ENCODE measurements around the gene ZDHHC13.
A peak's percentile ranks its signal among the peaks of the same experiment; 100 is the strongest.

Gene ZDHHC13

GRCh38 chr11:19116276-19116970 lies 545 bp upstream of the ZDHHC13 start:
- no CpG with 5 or more reads among the region's 16 CpGs for WGBS (ENCODE audit: extremely low coverage, insufficient coverage, insufficient read length)
- H2BK5ac ChIP-seq (ENCODE audit: low read depth, low read length, poor library complexity) = no peak overlapping the region

GRCh38 chr11:19117760-19118097 lies 761 bp downstream of the ZDHHC13 start:
- H4K91ac ChIP-seq (ENCODE audit: low read depth, low read length) = peak overlapping the region; percentile 87
- no CpG with 5 or more reads among the region's 7 CpGs for WGBS (ENCODE audit: extremely low coverage, insufficient coverage, insufficient read length)
- no peak for DNase-seq
- no peaks in the 10 kb centered on the region for H3K4me1 ChIP-seq (ENCODE audit: control insufficient read depth in 1 of 2, insufficient read depth in 2 of 2, low read length in 2 of 2)
- H3K9me3 ChIP-seq (ENCODE audit: insufficient read depth, low read depth, low read length) = no peaks in the 10 kb centered on the region
- peaks cover 3% of the 10 kb centered on the region for H3K79me2 ChIP-seq (ENCODE audit: control insufficient read depth, insufficient read depth, low read length, poor library complexity)
- H3K4me3 ChIP-seq (ENCODE audit: low read depth, low read length) = peak overlapping the region; percentile 93
- H3K4me2 ChIP-seq (ENCODE audit: low read length) = peak overlapping the region; percentile 97
- H2AK5ac ChIP-seq (ENCODE audit: low read length) = no peak overlapping the region
- H3K27me3 ChIP-seq (ENCODE audit: insufficient read depth, low read length) = no peaks in the 10 kb centered on the region
- no peak overlapping the region for H4K8ac ChIP-seq (ENCODE audit: low read depth, low read length)
- H3K18ac ChIP-seq (ENCODE audit: low read length) = peak overlapping the region; percentile 87
- H2AFZ ChIP-seq (ENCODE audit: insufficient read depth, low read length, poor library complexity) = peak overlapping the region; percentile 98
- H4K12ac ChIP-seq (ENCODE audit: low read depth, low read length) = peak overlapping the region; percentile 81
- peaks cover 2% of the 10 kb centered on the region for H3K79me1 ChIP-seq (ENCODE audit: low read length)
- no peak overlapping the region for H2BK120ac ChIP-seq (ENCODE audit: insufficient read depth, low read length, poor library complexity)
- H3K27ac ChIP-seq (ENCODE audit: low read depth, low read length) = peak overlapping the region; percentile 82
- H3K4ac ChIP-seq (ENCODE audit: low read depth, low read length) = peak overlapping the region; percentile 52
- H3K14ac ChIP-seq (ENCODE audit: low read length) = no peak overlapping the region
- H3K23ac ChIP-seq (ENCODE audit: low read length) = no peak overlapping the region
- no peak overlapping the region for H2BK12ac ChIP-seq (ENCODE audit: low read length)
- H2BK5ac ChIP-seq (ENCODE audit: low read depth, low read length, poor library complexity) = no peak overlapping the region
- H3K9ac ChIP-seq (ENCODE audit: low read length) = no peak overlapping the region
- H3K36me3 ChIP-seq (ENCODE audit: control insufficient read depth in 1 of 2, insufficient read depth in 2 of 2, low read length in 2 of 2) = no peaks in the 10 kb centered on the region

More at GRCh38 chr11:19116276-19116970, 545 bp upstream of the ZDHHC13 start:
- no peak overlapping the region for H4K12ac ChIP-seq (ENCODE audit: low read depth, low read length)
- no peak overlapping the region for H2AK5ac ChIP-seq (ENCODE audit: low read length)
- no peaks in the 10 kb centered on the region for H3K4me1 ChIP-seq (ENCODE audit: control insufficient read depth in 1 of 2, insufficient read depth in 2 of 2, low read length in 2 of 2)
- no peaks in the 10 kb centered on the region for H3K36me3 ChIP-seq (ENCODE audit: control insufficient read depth in 1 of 2, insufficient read depth in 2 of 2, low read length in 2 of 2)
- no peak overlapping the region for H4K91ac ChIP-seq (ENCODE audit: low read depth, low read length)
- H3K4me2 ChIP-seq (ENCODE audit: low read length) = peak overlapping the region; percentile 97
- peaks cover 3% of the 10 kb centered on the region for H3K79me2 ChIP-seq (ENCODE audit: control insufficient read depth, insufficient read depth, low read length, poor library complexity)
- no peaks in the 10 kb centered on the region for H3K9me3 ChIP-seq (ENCODE audit: insufficient read depth, low read depth, low read length)
- H3K14ac ChIP-seq (ENCODE audit: low read length) = no peak overlapping the region
- H4K8ac ChIP-seq (ENCODE audit: low read depth, low read length) = no peak overlapping the region
- H2BK12ac ChIP-seq (ENCODE audit: low read length) = no peak overlapping the region
- peaks cover 2% of the 10 kb centered on the region for H3K27me3 ChIP-seq (ENCODE audit: insufficient read depth, low read length)
- H3K4me3 ChIP-seq (ENCODE audit: low read depth, low read length) = no peak overlapping the region
- no peak overlapping the region for H3K4ac ChIP-seq (ENCODE audit: low read depth, low read length)
- H3K9ac ChIP-seq (ENCODE audit: low read length) = no peak overlapping the region
- no peak overlapping the region for H3K18ac ChIP-seq (ENCODE audit: low read length)
- peak overlapping the region; percentile 40 for H2AFZ ChIP-seq (ENCODE audit: insufficient read depth, low read length, poor library complexity)
- H3K79me1 ChIP-seq (ENCODE audit: low read length) = peaks cover 2% of the 10 kb centered on the region
- no peak overlapping the region for H2BK120ac ChIP-seq (ENCODE audit: insufficient read depth, low read length, poor library complexity)
- DNase-seq = no peak
- H3K23ac ChIP-seq (ENCODE audit: low read length) = no peak overlapping the region
- H3K27ac ChIP-seq (ENCODE audit: low read depth, low read length) = no peak overlapping the region

GRCh38 chr11:19121646-19122045 lies 4.7 kb downstream of the ZDHHC13 start:
- Histone ChIP-seq H3K9me3 (ENCODE audit: insufficient read depth, low read depth, low read length) (no peaks in the 10 kb centered on the region), H2AK5ac (ENCODE audit: low read length) (no peak overlapping the region), H3K27me3 (ENCODE audit: insufficient read depth, low read length) (no peaks in the 10 kb centered on the region), H2BK5ac (ENCODE audit: low read depth, low read length, poor library complexity) (no peak overlapping the region), H3K18ac (ENCODE audit: low read length) (no peak overlapping the region), H4K12ac (ENCODE audit: low read depth, low read length) (no peak overlapping the region), H3K4ac (ENCODE audit: low read depth, low read length) (no peak overlapping the region), H4K91ac (ENCODE audit: low read depth, low read length) (no peak overlapping the region), H2AFZ (ENCODE audit: insufficient read depth, low read length, poor library complexity) (no peak overlapping the region), H3K79me2 (ENCODE audit: control insufficient read depth, insufficient read depth, low read length, poor library complexity) (peaks cover 3% of the 10 kb centered on the region), H3K4me3 (ENCODE audit: low read depth, low read length) (no peak overlapping the region), H2BK120ac (ENCODE audit: insufficient read depth, low read length, poor library complexity) (no peak overlapping the region), H3K4me1 (ENCODE audit: control insufficient read depth in 1 of 2, insufficient read depth in 2 of 2, low read length in 2 of 2) (no peaks in the 10 kb centered on the region), H3K36me3 (ENCODE audit: control insufficient read depth in 1 of 2, insufficient read depth in 2 of 2, low read length in 2 of 2) (peaks cover 0 to 2% of the 10 kb centered on the region in 2 experiments), H3K27ac (ENCODE audit: low read depth, low read length) (no peak overlapping the region), H2BK12ac (ENCODE audit: low read length) (no peak overlapping the region), H3K14ac (ENCODE audit: low read length) (no peak overlapping the region), H3K9ac (ENCODE audit: low read length) (no peak overlapping the region), H3K23ac (ENCODE audit: low read length) (no peak overlapping the region), H4K8ac (ENCODE audit: low read depth, low read length) (no peak overlapping the region), H3K79me1 (ENCODE audit: low read length) (peaks cover 2% of the 10 kb centered on the region), H3K4me2 (ENCODE audit: low read length) (no peak overlapping the region)
- no peak for DNase-seq
- no CpG with 5 or more reads among the region's 2 CpGs for WGBS (ENCODE audit: extremely low coverage, insufficient coverage, insufficient read length)

DNA sequence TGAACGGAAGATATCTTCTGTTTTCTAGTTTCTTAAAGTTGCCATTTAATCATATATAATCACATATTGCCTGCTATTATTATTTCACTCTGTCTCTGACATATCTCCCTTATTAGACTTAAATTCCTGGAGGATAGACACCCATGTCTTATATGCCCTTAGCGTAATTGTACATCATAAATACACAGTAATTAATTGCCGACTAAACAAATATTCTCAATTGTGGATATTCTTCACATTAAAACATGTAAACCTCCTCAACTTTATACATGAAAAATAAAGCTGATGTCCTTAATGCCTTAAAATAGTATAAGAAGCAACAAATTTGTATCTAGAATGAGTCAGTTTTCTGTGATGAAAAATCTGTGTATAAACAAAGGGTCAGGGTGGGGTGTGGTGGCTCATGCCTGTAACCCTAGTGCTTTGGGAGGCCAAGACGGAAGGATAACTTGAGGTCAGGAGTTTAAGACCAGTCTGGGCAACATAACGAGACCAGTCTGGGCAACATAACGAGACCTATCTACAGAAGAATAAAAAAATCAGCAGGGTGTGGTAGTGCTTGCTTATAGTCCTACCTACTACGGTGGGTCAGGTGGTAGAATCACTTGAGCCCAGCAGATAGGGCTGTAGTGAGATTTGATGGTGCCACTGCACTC lies 6.1 kb downstream of the ZDHHC13 start:
- H3K14ac ChIP-seq (ENCODE audit: low read length) = no peak overlapping the region
- no peaks in the 10 kb centered on the region for H3K79me1 ChIP-seq (ENCODE audit: low read length)
- H3K4me1 ChIP-seq (ENCODE audit: control insufficient read depth in 1 of 2, insufficient read depth in 2 of 2, low read length in 2 of 2) = no peaks in the 10 kb centered on the region
- no peak overlapping the region for H4K91ac ChIP-seq (ENCODE audit: low read depth, low read length)
- H3K79me2 ChIP-seq (ENCODE audit: control insufficient read depth, insufficient read depth, low read length, poor library complexity) = no peaks in the 10 kb centered on the region
- H4K12ac ChIP-seq (ENCODE audit: low read depth, low read length) = no peak overlapping the region
- no peak overlapping the region for H3K27ac ChIP-seq (ENCODE audit: low read depth, low read length)
- DNase-seq = no peak
- H2BK120ac ChIP-seq (ENCODE audit: insufficient read depth, low read length, poor library complexity) = no peak overlapping the region
- no peak overlapping the region for H4K8ac ChIP-seq (ENCODE audit: low read depth, low read length)
- H3K4me2 ChIP-seq (ENCODE audit: low read length) = no peak overlapping the region
- no peak overlapping the region for H3K4ac ChIP-seq (ENCODE audit: low read depth, low read length)
- no CpG with 5 or more reads among the region's 7 CpGs for WGBS (ENCODE audit: extremely low coverage, insufficient coverage, insufficient read length)
- H3K18ac ChIP-seq (ENCODE audit: low read length) = no peak overlapping the region
- H3K23ac ChIP-seq (ENCODE audit: low read length) = no peak overlapping the region
- H3K4me3 ChIP-seq (ENCODE audit: low read depth, low read length) = no peak overlapping the region
- H2AFZ ChIP-seq (ENCODE audit: insufficient read depth, low read length, poor library complexity) = no peak overlapping the region
- no peaks in the 10 kb centered on the region for H3K27me3 ChIP-seq (ENCODE audit: insufficient read depth, low read length)
- H2BK5ac ChIP-seq (ENCODE audit: low read depth, low read length, poor library complexity) = no peak overlapping the region
- no peak overlapping the region for H3K9ac ChIP-seq (ENCODE audit: low read length)
- H3K9me3 ChIP-seq (ENCODE audit: insufficient read depth, low read depth, low read length) = no peaks in the 10 kb centered on the region
- H2AK5ac ChIP-seq (ENCODE audit: low read length) = no peak overlapping the region
- H2BK12ac ChIP-seq (ENCODE audit: low read length) = no peak overlapping the region
- peaks cover 0 to 2% of the 10 kb centered on the region in 2 experiments for H3K36me3 ChIP-seq (ENCODE audit: control insufficient read depth in 1 of 2, insufficient read depth in 2 of 2, low read length in 2 of 2)
